Neural cell (in vitro differentiated cells): ENCODE results near the gene LMNB1. TPM values are rescaled to one million over a fixed set of nuclear protein-coding genes. Genes with fewer than 3 reads are reported as not detected.

Experiments used
- H2AFZ ChIP-seq: fragments of 200-600, 300-800 bp; sonication (generic), shearing (Covaris generic); 2 replicates; pipeline ENCODE4 v1.6.0; 2014; ENCODE audit warnings: low read depth, mild to moderate bottlenecking, antibody characterized with exemption, low read length, moderate library complexity
- H3F3A ChIP-seq: fragments of 200-600 bp; shearing (Covaris generic); 2 replicates; pipeline ENCODE4 v1.6.1; 2016; ENCODE audit warnings: mild to moderate bottlenecking, moderate library complexity, mixed read lengths, antibody characterized with exemption, low read length; ENCODE audit not compliant: insufficient read depth, poor library complexity, severe bottlenecking
- H3K27ac ChIP-seq: fragments of 200-600, 300-800 bp; sonication (generic), shearing (Covaris generic); 2 replicates; pipeline ENCODE4 v1.5.1; 2014; ENCODE audit warnings: mild to moderate bottlenecking, low read length, moderate library complexity
- H3K27me3 ChIP-seq: fragments of 300-800, 200-600 bp; sonication (generic), shearing (Covaris generic); 2 replicates; pipeline ENCODE4 v1.6.0; 2014; ENCODE audit warnings: mild to moderate bottlenecking, low read depth, low read length, moderate library complexity; ENCODE audit not compliant: insufficient read depth
- H3K36me3 ChIP-seq: fragments of 300-800, 200-600 bp; sonication (generic), shearing (Covaris generic); 2 replicates; pipeline ENCODE4 v1.5.1; 2014; ENCODE audit warnings: mild to moderate bottlenecking, antibody characterized with exemption, low read length, moderate library complexity; ENCODE audit not compliant: insufficient read depth
- H3K4me2 ChIP-seq: fragments of 300-800, 200-600 bp; sonication (generic), shearing (Covaris generic); 2 replicates; pipeline ENCODE4 v1.6.0; 2014; ENCODE audit warnings: mild to moderate bottlenecking, low read length
- H3K4me3 ChIP-seq: fragments of 300-800, 200-600 bp; sonication (generic), shearing (Covaris generic); 2 replicates; pipeline ENCODE4 v1.5.1; 2014; ENCODE audit warnings: mild to moderate bottlenecking, low read length, moderate library complexity
- H3K79me2 ChIP-seq: fragments of 200-600 bp; shearing (Covaris generic); replicated peaks from 2 replicates; pipeline ENCODE4 v1.6.0; 2014; ENCODE audit warnings: mild to moderate bottlenecking, low read length, moderate library complexity; ENCODE audit not compliant: insufficient read depth
- H3K9ac ChIP-seq: fragments of 300-800, 200-600 bp; sonication (generic), shearing (Covaris generic); 2 replicates; pipeline ENCODE4 v1.6.1; 2016; ENCODE audit warnings: mild to moderate bottlenecking, low read length, mixed read lengths
- H3K9me2 ChIP-seq: fragments of 200-600 bp; shearing (Covaris generic); 2 replicates; pipeline ENCODE4 v1.6.1; 2016; ENCODE audit warnings: mild to moderate bottlenecking, low read length, mixed read lengths; ENCODE audit not compliant: insufficient read depth
- H3K9me3 ChIP-seq: fragments of 200-600, 300-800 bp; sonication (generic), shearing (Covaris generic); 2 replicates; pipeline ENCODE4 v1.6.1; 2016; ENCODE audit warnings: mild to moderate bottlenecking, mixed run types, low read length, moderate library complexity, mixed read lengths
- H4K20me1 ChIP-seq: fragments of 200-600 bp; shearing (Covaris generic); 2 replicates; pipeline ENCODE4 v1.6.1; 2016; ENCODE audit warnings: mild to moderate bottlenecking, mixed run types; ENCODE audit not compliant: insufficient read depth
- CTCF ChIP-seq: fragments of 450-650 bp; IDR thresholded peaks from 2 replicates; pipeline ENCODE4 v1.5.1; 2014; ENCODE audit warnings: antibody characterized with exemption, mild to moderate bottlenecking, moderate library complexity; ENCODE audit not compliant: poor library complexity, severe bottlenecking
- EP300 ChIP-seq: fragments of 450-650 bp; conservative IDR thresholded peaks from 2 replicates; pipeline ENCODE4 v1.6.1; 2014; ENCODE audit warnings: antibody characterized with exemption, mild to moderate bottlenecking, moderate library complexity; ENCODE audit not compliant: poor library complexity, severe bottlenecking
- EZH2 ChIP-seq: fragments of 200-600, 300-800 bp; shearing (Covaris generic), sonication (generic); IDR thresholded peaks from 2 replicates; pipeline ENCODE4 v1.6.1; 2014; ENCODE audit warnings: antibody characterized with exemption, low read length, borderline replicate concordance, mild to moderate bottlenecking; ENCODE audit not compliant: insufficient read depth, poor library complexity, severe bottlenecking
- MXI1 ChIP-seq: fragments of 450-650 bp; conservative IDR thresholded peaks from 2 replicates; pipeline ENCODE4 v1.6.1; 2014; ENCODE audit warnings: antibody characterized with exemption, mild to moderate bottlenecking; ENCODE audit not compliant: poor library complexity, severe bottlenecking
- POLR2AphosphoS5 ChIP-seq: IDR thresholded peaks from 2 replicates; pipeline ENCODE4 v1.6.1; 2012
- RAD21 ChIP-seq: fragments of 450-650 bp; conservative IDR thresholded peaks from 2 replicates; pipeline ENCODE4 v1.6.1; 2014; ENCODE audit warnings: antibody characterized with exemption, mild to moderate bottlenecking, moderate library complexity
- REST ChIP-seq: IDR thresholded peaks from 2 replicates; pipeline ENCODE4 v1.6.1; 2012; ENCODE audit warnings: borderline replicate concordance
- SMC3 ChIP-seq: fragments of 450-650 bp; conservative IDR thresholded peaks from 2 replicates; pipeline ENCODE4 v1.6.1; 2014; ENCODE audit warnings: antibody characterized with exemption, mild to moderate bottlenecking, moderate library complexity; ENCODE audit not compliant: poor library complexity
- TAF1 ChIP-seq: IDR thresholded peaks from 2 replicates; pipeline ENCODE4 v1.6.1; 2012; ENCODE audit warnings: low read depth
- polyA plus RNA-seq: library from polyadenylated mRNA; depleted of rRNA; stranded (reverse); fragments of >200 nt; gene quantifications from 2 replicates; pipeline ENCODE4 v1.2.3, GENCODE V29; 2014

Gene LMNB1
- polyA plus RNA-seq, 1 donor from 2014 or later = 91.0 TPM

- Histone ChIP-seq H3K9ac (no peak overlapping the region), H3K27ac (no peak overlapping the region), H3K27me3 (no peaks in the 10 kb centered on the region), H3K9me2 (no peaks in the 10 kb centered on the region), H4K20me1 (no peaks in the 10 kb centered on the region), H3K4me3 (no peak overlapping the region), H3K9me3 (no peaks in the 10 kb centered on the region), H2AFZ (no peak overlapping the region), H3F3A (peaks cover 1% of the 10 kb centered on the region), H3K4me2 (no peak overlapping the region), H3K79me2 (no peaks in the 10 kb centered on the region), H3K36me3 (no peaks in the 10 kb centered on the region)
- TF ChIP-seq SMC3 (no peak), REST (no peak), RAD21 (no peak), MXI1 (no peak), EZH2 (no peak), POLR2AphosphoS5 (no peak), CTCF (no peak), EP300 (no peak), TAF1 (no peak)
These were observed 86.5 kb downstream of the LMNB1 start for GRCh38 chr5:126863402-126863801.

GRCh38 chr5:126864042-126864688 is 87.2 kb downstream of the LMNB1 start:
- H3K27ac ChIP-seq = no peak overlapping the region
- no peaks in the 10 kb centered on the region for H3K9me3 ChIP-seq
- no peaks in the 10 kb centered on the region for H4K20me1 ChIP-seq
- H2AFZ ChIP-seq = no peak overlapping the region
- H3K9ac ChIP-seq = no peak overlapping the region
- H3F3A ChIP-seq = peaks cover 3% of the 10 kb centered on the region
- H3K27me3 ChIP-seq = no peaks in the 10 kb centered on the region
- H3K36me3 ChIP-seq = no peaks in the 10 kb centered on the region
- H3K4me2 ChIP-seq = no peak overlapping the region
- H3K9me2 ChIP-seq = no peaks in the 10 kb centered on the region
- TF ChIP-seq SMC3 = no peak
- no peaks in the 10 kb centered on the region for H3K79me2 ChIP-seq
- no peak overlapping the region for H3K4me3 ChIP-seq

- H3K27ac ChIP-seq = no peak overlapping the region
- H3K27me3 ChIP-seq = no peaks in the 10 kb centered on the region
- no peaks in the 10 kb centered on the region for H3K36me3 ChIP-seq
- TF ChIP-seq MXI1 = no peak
- TF ChIP-seq EP300 = no peak
- no peak for TF ChIP-seq POLR2AphosphoS5
- TF ChIP-seq EZH2 = no peak
- TF ChIP-seq RAD21 = no peak
- TF ChIP-seq TAF1 = no peak
- TF ChIP-seq REST = no peak
- no peak for TF ChIP-seq CTCF
- H3K9me3 ChIP-seq = no peaks in the 10 kb centered on the region
- no peak overlapping the region for H3K4me3 ChIP-seq
- no peak overlapping the region for H3K4me2 ChIP-seq
- no peaks in the 10 kb centered on the region for H3K79me2 ChIP-seq
- no peaks in the 10 kb centered on the region for H4K20me1 ChIP-seq
- H3F3A ChIP-seq = peaks cover 3% of the 10 kb centered on the region
- no peak overlapping the region for H3K9ac ChIP-seq
- no peak overlapping the region for H2AFZ ChIP-seq
- H3K9me2 ChIP-seq = no peaks in the 10 kb centered on the region
These were observed 88.4 kb downstream of the LMNB1 start for GRCh38 chr5:126865299-126865698.
